Right hindlimb (tissue), 1 donor: ENCODE results near the gene BZW1.
"Not testable (repeated sequence)": the region's sequence is repeated elsewhere in the genome, so short reads cannot be mapped to it uniquely, and the experiment has no call there.

Experiments
- DNase-seq: peaks from one replicate; pipeline ENCODE4 v3.0.0-alpha.2; 2018

BZW1 gene

GRCh38 chr2:200794143-200794542 lies 17.6 kb upstream of the BZW1 start:
- no peak for DNase-seq

- no peak for DNase-seq
Measured at GRCh38 chr2:200795028-200795440, 16.7 kb upstream of the BZW1 start.

GRCh38 chr2:200796561-200796960 lies 15.1 kb upstream of the BZW1 start:
- DNase-seq, result no peak

GRCh38 chr2:200797242-200797770 lies 14.4 kb upstream of the BZW1 start:
- no peak for DNase-seq

GRCh38 chr2:200798514-200798913 lies 13.2 kb upstream of the BZW1 start:
- DNase-seq, result no peak

GRCh38 chr2:200800458-200800857 lies 11.3 kb upstream of the BZW1 start:
- no peak for DNase-seq

- not testable (repeated sequence) for DNase-seq
Measured at GRCh38 chr2:200801431-200801830, 10.3 kb upstream of the BZW1 start.

GRCh38 chr2:200809506-200810251 lies 2.0 kb upstream of the BZW1 start:
- no peak for DNase-seq

GRCh38 chr2:200810252-200810997 lies 1.3 kb upstream of the BZW1 start:
- DNase-seq, result no peak

- no peak for DNase-seq
Measured at GRCh38 chr2:200810998-200811332, 745 bp upstream of the BZW1 start.

- DNase-seq, result peak; percentile 84
Measured at GRCh38 chr2:200812122-200813022, 662 bp downstream of the BZW1 start.

GRCh38 chr2:200814276-200814815 lies 2.6 kb downstream of the BZW1 start:
- no peak for DNase-seq

- no peak for DNase-seq
Measured at GRCh38 chr2:200814917-200815316, 3.2 kb downstream of the BZW1 start.

GRCh38 chr2:200818732-200819131 lies 7.0 kb downstream of the BZW1 start:
- not testable (repeated sequence) for DNase-seq

- DNase-seq, result no peak
Measured at GRCh38 chr2:200820573-200821234, 9.0 kb downstream of the BZW1 start.

- no peak for DNase-seq
Measured at GRCh38 chr2:200821686-200822245, 10.1 kb downstream of the BZW1 start.

- no peak for DNase-seq
Measured at GRCh38 chr2:200828104-200828503, 16.4 kb downstream of the BZW1 start.

- DNase-seq, result no peak
Measured at GRCh38 chr2:200828572-200829257, 17.0 kb downstream of the BZW1 start.

GRCh38 chr2:200829258-200829655 lies 17.5 kb downstream of the BZW1 start:
- DNase-seq, result no peak

GRCh38 chr2:200834701-200835100 lies 23.0 kb downstream of the BZW1 start:
- DNase-seq, result no peak

GRCh38 chr2:200839513-200839912 lies 27.8 kb downstream of the BZW1 start:
- no peak for DNase-seq
